ENCODE data around the gene SEMA3F. TPM values are rescaled to one million over a fixed set of nuclear protein-coding genes. Genes with fewer than 3 reads are reported as not detected.

The SEMA3F gene
- total RNA-seq, 3 donors from 2014 or later (not counting 1 experiment from before 2014, with no cell fraction given): 0.16 to 1.1 (median 0.78) TPM

- Histone ChIP-seq H3K36me3 (ENCODE audit: control insufficient read depth, insufficient read depth, low read length) (no peaks in the 10 kb centered on the region), H3K4me1 (ENCODE audit: control insufficient read depth, insufficient read depth, low read length) (no peaks in the 10 kb centered on the region), H3K27me3 (ENCODE audit: control insufficient read depth, insufficient read depth, low read length) (no peaks in the 10 kb centered on the region), H3K4me3 (ENCODE audit: low read length) (no peak overlapping the region), H3K27ac (ENCODE audit: low read length) (no peak overlapping the region), H3K9me3 (ENCODE audit: control insufficient read depth, insufficient read depth, low read length) (no peaks in the 10 kb centered on the region)
- Mint-ChIP-seq H3K27me3 (ENCODE audit: low read depth in 2 of 2) (no peaks in the 10 kb centered on the region), H3K27ac (no peak overlapping the region), H3K9me3 (no peaks in the 10 kb centered on the region), H3K36me3 (no peaks in the 10 kb centered on the region), H3K4me3 (no peak overlapping the region), H3K4me1 (no peaks in the 10 kb centered on the region)
- DNase-seq: no peak
- no peak for TF ChIP-seq CTCF (IDR thresholded peaks at IDR 0.05)
- ATAC-seq: no peak
- WGBS (ENCODE audit: insufficient coverage): 85% methylated on average over 5 of the region's 6 CpGs
- intact Hi-C loops (cut with micrococcal nuclease): no loop called here
Observed at GRCh38 chr3:50132421-50133282, 22.5 kb upstream of the SEMA3F start.

GRCh38 chr3:50133283-50133615, 21.9 kb upstream of the SEMA3F start:
- H3K27me3 ChIP-seq (ENCODE audit: control insufficient read depth, insufficient read depth, low read length): no peaks in the 10 kb centered on the region
- 95% methylated on average over 4 of the region's 4 CpGs for WGBS (ENCODE audit: insufficient coverage)
- DNase-seq: no peak
- H3K27ac ChIP-seq (ENCODE audit: low read length): no peak overlapping the region
- H3K4me1 ChIP-seq (ENCODE audit: control insufficient read depth, insufficient read depth, low read length): no peaks in the 10 kb centered on the region
- Mint-ChIP-seq H3K4me1 (peaks cover 0 to 1% of the 10 kb centered on the region in 2 donors), H3K36me3 (no peaks in the 10 kb centered on the region), H3K27me3 (ENCODE audit: low read depth in 2 of 2) (no peaks in the 10 kb centered on the region), H3K4me3 (no peak overlapping the region), H3K9me3 (no peaks in the 10 kb centered on the region), H3K27ac (no peak overlapping the region)
- intact Hi-C loops (cut with micrococcal nuclease): no loop called here
- no peaks in the 10 kb centered on the region for H3K9me3 ChIP-seq (ENCODE audit: control insufficient read depth, insufficient read depth, low read length)
- no peak overlapping the region for H3K4me3 ChIP-seq (ENCODE audit: low read length)
- TF ChIP-seq CTCF (IDR thresholded peaks at IDR 0.05): no peak
- ATAC-seq: no peak
- no peaks in the 10 kb centered on the region for H3K36me3 ChIP-seq (ENCODE audit: control insufficient read depth, insufficient read depth, low read length)

GRCh38 chr3:50134367-50134766, 20.8 kb upstream of the SEMA3F start:
- WGBS (ENCODE audit: insufficient coverage): 17% methylated on average over 2 of the region's 2 CpGs
- TF ChIP-seq CTCF (IDR thresholded peaks at IDR 0.05): no peak
- DNase-seq (no peak), ATAC-seq (no peak)
- H3K4me1 Mint-ChIP-seq: peaks cover 0 to 11% of the 10 kb centered on the region in 2 donors
- H3K27me3 Mint-ChIP-seq (ENCODE audit: low read depth in 2 of 2): no peaks in the 10 kb centered on the region
- H3K4me3 Mint-ChIP-seq: no peak overlapping the region
- no peak overlapping the region for H3K27ac Mint-ChIP-seq
- H3K9me3 ChIP-seq (ENCODE audit: control insufficient read depth, insufficient read depth, low read length): no peaks in the 10 kb centered on the region
- no peaks in the 10 kb centered on the region for H3K27me3 ChIP-seq (ENCODE audit: control insufficient read depth, insufficient read depth, low read length)
- H3K4me1 ChIP-seq (ENCODE audit: control insufficient read depth, insufficient read depth, low read length): peaks cover 3% of the 10 kb centered on the region
- no peaks in the 10 kb centered on the region for H3K36me3 Mint-ChIP-seq
- H3K36me3 ChIP-seq (ENCODE audit: control insufficient read depth, insufficient read depth, low read length): no peaks in the 10 kb centered on the region
- H3K27ac ChIP-seq (ENCODE audit: low read length): no peak overlapping the region
- intact Hi-C loops (cut with micrococcal nuclease): no loop called here
- H3K9me3 Mint-ChIP-seq: no peaks in the 10 kb centered on the region
- no peak overlapping the region for H3K4me3 ChIP-seq (ENCODE audit: low read length)

GRCh38 chr3:50135964-50136363, 19.2 kb upstream of the SEMA3F start:
- no peak for TF ChIP-seq CTCF (IDR thresholded peaks at IDR 0.05)
- H3K9me3 Mint-ChIP-seq: no peaks in the 10 kb centered on the region
- H3K27ac Mint-ChIP-seq: no peak overlapping the region
- no peak overlapping the region for H3K4me3 Mint-ChIP-seq
- Histone ChIP-seq H3K4me1 (ENCODE audit: control insufficient read depth, insufficient read depth, low read length) (peaks cover 3% of the 10 kb centered on the region), H3K27ac (ENCODE audit: low read length) (no peak overlapping the region), H3K27me3 (ENCODE audit: control insufficient read depth, insufficient read depth, low read length) (no peaks in the 10 kb centered on the region), H3K36me3 (ENCODE audit: control insufficient read depth, insufficient read depth, low read length) (no peaks in the 10 kb centered on the region), H3K4me3 (ENCODE audit: low read length) (no peak overlapping the region), H3K9me3 (ENCODE audit: control insufficient read depth, insufficient read depth, low read length) (no peaks in the 10 kb centered on the region)
- intact Hi-C loops (cut with micrococcal nuclease): no loop called here
- H3K4me1 Mint-ChIP-seq: peaks cover 0 to 11% of the 10 kb centered on the region in 2 donors
- H3K36me3 Mint-ChIP-seq: no peaks in the 10 kb centered on the region
- no peak for DNase-seq
- no peak for ATAC-seq
- 90% methylated on average over 5 of the region's 5 CpGs for WGBS (ENCODE audit: insufficient coverage)
- no peaks in the 10 kb centered on the region for H3K27me3 Mint-ChIP-seq (ENCODE audit: low read depth in 2 of 2)

Data from natural killer cell (primary cell).